Measurements from ENCODE around the gene KCNJ16.

The KCNJ16 gene

DNA sequence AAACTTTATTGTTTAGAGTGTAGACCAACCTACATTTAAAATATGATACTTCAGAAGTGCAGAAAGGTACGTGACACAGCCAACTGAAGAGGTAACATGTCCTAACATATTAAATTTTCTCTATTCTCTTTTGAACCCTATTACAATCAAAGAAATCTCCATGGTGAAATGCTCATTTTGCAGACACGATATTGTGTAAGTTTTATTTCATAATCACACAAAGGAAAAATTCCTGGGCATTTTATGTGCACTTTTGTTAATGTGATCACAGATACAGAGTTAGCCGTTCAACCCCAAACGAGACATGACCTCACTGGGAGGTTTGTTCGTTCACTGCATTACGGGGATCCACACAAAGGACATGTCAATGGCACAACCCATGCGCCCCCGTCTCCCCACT is 21.8 kb downstream of the KCNJ16 start:
- WGBS (ENCODE audit: insufficient coverage, insufficient read length) = no CpG with 5 or more reads among the region's 8 CpGs
- no peaks in the 10 kb centered on the region for H3K36me3 ChIP-seq (ENCODE audit: control insufficient read depth, insufficient read depth, low read length)

DNA sequence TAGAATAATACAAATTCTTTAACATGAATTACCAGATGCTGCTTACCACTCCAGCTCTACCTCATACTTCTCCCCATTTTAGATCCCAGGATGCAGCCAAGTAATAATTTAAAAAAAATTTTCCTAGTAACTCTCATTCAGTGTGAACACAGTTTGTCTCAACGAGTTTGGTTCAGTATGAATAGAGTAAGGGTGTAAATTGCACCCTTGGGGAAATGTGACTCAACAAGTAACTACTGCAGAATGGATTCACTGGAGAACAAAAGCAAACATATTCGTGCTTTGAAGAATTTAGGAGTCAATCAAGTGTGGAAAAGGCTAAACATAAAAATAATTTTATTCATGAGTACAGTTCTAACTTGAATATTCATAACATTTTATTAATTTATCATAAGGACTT is 23.0 kb downstream of the KCNJ16 start:
- DNase-seq (ENCODE audit: low read depth, low spot score) = no peak
- Histone ChIP-seq H3K4me3 (ENCODE audit: low read length) (no peak overlapping the region), H3K27me3 (ENCODE audit: control insufficient read depth, insufficient read depth, low read length) (no peaks in the 10 kb centered on the region), H3K9me3 (ENCODE audit: control insufficient read depth, insufficient read depth, low read length) (no peaks in the 10 kb centered on the region), H3K4me1 (ENCODE audit: control insufficient read depth, insufficient read depth, low read length) (no peaks in the 10 kb centered on the region), H3K36me3 (ENCODE audit: control insufficient read depth, insufficient read depth, low read length) (no peaks in the 10 kb centered on the region), H3K27ac (ENCODE audit: low read length) (no peak overlapping the region)
- no CpG with 5 or more reads among the region's 2 CpGs for WGBS (ENCODE audit: insufficient coverage, insufficient read length)

More for the DNA sequence above, 21.8 kb downstream of the KCNJ16 start:
- no peak overlapping the region for H3K27ac ChIP-seq (ENCODE audit: low read length)
- H3K9me3 ChIP-seq (ENCODE audit: control insufficient read depth, insufficient read depth, low read length) = no peaks in the 10 kb centered on the region
- H3K27me3 ChIP-seq (ENCODE audit: control insufficient read depth, insufficient read depth, low read length) = no peaks in the 10 kb centered on the region
- H3K4me3 ChIP-seq (ENCODE audit: low read length) = no peak overlapping the region
- no peaks in the 10 kb centered on the region for H3K4me1 ChIP-seq (ENCODE audit: control insufficient read depth, insufficient read depth, low read length)
- no peak for DNase-seq (ENCODE audit: low read depth, low spot score)

DNA sequence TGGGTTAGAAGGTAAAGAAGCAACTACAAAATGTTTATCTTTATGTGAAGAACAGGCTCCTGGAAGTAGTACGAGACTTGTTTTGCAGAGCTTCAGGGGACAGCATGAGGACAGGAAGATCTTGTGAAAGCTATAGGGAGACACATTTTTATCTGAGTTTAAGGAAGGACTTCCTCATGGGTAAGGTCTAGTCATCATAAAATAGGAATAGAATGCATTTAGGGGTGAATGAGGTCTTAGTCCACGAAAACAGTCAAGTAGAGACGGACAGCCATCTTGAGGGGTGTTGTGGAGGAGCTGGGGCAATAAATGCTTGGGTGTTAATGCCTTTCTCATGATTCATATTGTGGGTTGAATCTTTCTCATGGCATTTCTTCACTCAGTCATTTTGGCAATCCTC is 24.3 kb downstream of the KCNJ16 start:
- H3K27ac ChIP-seq (ENCODE audit: low read length) = no peak overlapping the region
- DNase-seq (ENCODE audit: low read depth, low spot score) = no peak
- WGBS (ENCODE audit: insufficient coverage, insufficient read length) = no CpG with 5 or more reads among the region's 3 CpGs

DNA sequence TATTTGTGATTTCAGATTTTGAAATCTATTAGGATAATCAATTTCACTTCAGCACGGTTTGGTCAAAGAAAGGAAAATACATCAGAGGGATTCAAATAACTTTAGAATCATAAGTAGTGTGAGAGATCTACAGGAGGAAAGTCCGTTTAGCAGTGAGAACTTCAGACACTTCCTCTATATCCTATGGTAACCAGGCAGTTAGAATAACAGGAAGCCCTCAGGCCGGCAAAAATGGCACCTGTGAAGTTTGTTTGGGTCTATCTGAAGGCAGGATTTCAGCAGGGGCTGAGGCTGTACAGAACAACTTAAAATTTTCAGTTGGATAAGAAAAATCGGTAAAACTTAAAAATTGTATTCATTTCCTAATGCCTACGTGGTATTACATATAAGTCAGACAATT is 24.9 kb downstream of the KCNJ16 start:
- no peak for DNase-seq (ENCODE audit: low read depth, low spot score)
- WGBS (ENCODE audit: insufficient coverage, insufficient read length) = no CpG with 5 or more reads among the region's 5 CpGs
- Histone ChIP-seq H3K27ac (ENCODE audit: low read length) (no peak overlapping the region), H3K36me3 (ENCODE audit: control insufficient read depth, insufficient read depth, low read length) (no peaks in the 10 kb centered on the region), H3K4me1 (ENCODE audit: control insufficient read depth, insufficient read depth, low read length) (no peaks in the 10 kb centered on the region), H3K4me3 (ENCODE audit: low read length) (no peak overlapping the region), H3K27me3 (ENCODE audit: control insufficient read depth, insufficient read depth, low read length) (no peaks in the 10 kb centered on the region), H3K9me3 (ENCODE audit: control insufficient read depth, insufficient read depth, low read length) (no peaks in the 10 kb centered on the region)

More for the DNA sequence above, 24.3 kb downstream of the KCNJ16 start:
- H3K4me3 ChIP-seq (ENCODE audit: low read length) = no peak overlapping the region
- H3K4me1 ChIP-seq (ENCODE audit: control insufficient read depth, insufficient read depth, low read length) = no peaks in the 10 kb centered on the region
- H3K27me3 ChIP-seq (ENCODE audit: control insufficient read depth, insufficient read depth, low read length) = no peaks in the 10 kb centered on the region
- H3K9me3 ChIP-seq (ENCODE audit: control insufficient read depth, insufficient read depth, low read length) = no peaks in the 10 kb centered on the region
- no peaks in the 10 kb centered on the region for H3K36me3 ChIP-seq (ENCODE audit: control insufficient read depth, insufficient read depth, low read length)

- DNase-seq (ENCODE audit: low read depth, low spot score) = no peak
- Histone ChIP-seq H3K27ac (ENCODE audit: low read length) (no peak overlapping the region), H3K27me3 (ENCODE audit: control insufficient read depth, insufficient read depth, low read length) (no peaks in the 10 kb centered on the region), H3K9me3 (ENCODE audit: control insufficient read depth, insufficient read depth, low read length) (no peaks in the 10 kb centered on the region), H3K4me3 (ENCODE audit: low read length) (no peak overlapping the region), H3K4me1 (ENCODE audit: control insufficient read depth, insufficient read depth, low read length) (no peaks in the 10 kb centered on the region), H3K36me3 (ENCODE audit: control insufficient read depth, insufficient read depth, low read length) (no peaks in the 10 kb centered on the region)
- no CpG with 5 or more reads among the region's 1 CpG for WGBS (ENCODE audit: insufficient coverage, insufficient read length)
These were observed 26.0 kb downstream of the KCNJ16 start for GRCh38 chr17:70100983-70101382.

DNA sequence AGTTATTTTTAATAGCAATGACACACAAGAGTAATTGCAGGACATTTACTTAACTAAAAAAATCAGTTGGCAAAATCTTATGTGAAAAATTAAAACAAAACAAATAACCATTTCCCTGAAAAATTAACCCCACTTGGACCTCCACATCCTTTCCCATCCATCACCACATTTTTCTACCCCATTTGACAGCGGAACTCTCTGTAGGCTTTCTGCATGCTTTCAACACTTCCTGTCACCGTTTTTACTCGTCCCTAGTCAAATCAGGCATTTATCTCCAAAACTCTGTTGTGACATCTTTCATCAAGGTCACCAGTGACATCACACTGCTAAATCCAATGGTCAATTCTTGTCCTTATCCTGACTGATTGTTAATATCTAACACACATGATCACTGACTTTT is 27.5 kb downstream of the KCNJ16 start:
- H3K4me1 ChIP-seq (ENCODE audit: control insufficient read depth, insufficient read depth, low read length) = no peaks in the 10 kb centered on the region
- no peak for DNase-seq (ENCODE audit: low read depth, low spot score)
- no CpG with 5 or more reads among the region's 3 CpGs for WGBS (ENCODE audit: insufficient coverage, insufficient read length)
- no peaks in the 10 kb centered on the region for H3K9me3 ChIP-seq (ENCODE audit: control insufficient read depth, insufficient read depth, low read length)
- H3K4me3 ChIP-seq (ENCODE audit: low read length) = no peak overlapping the region
- H3K27me3 ChIP-seq (ENCODE audit: control insufficient read depth, insufficient read depth, low read length) = no peaks in the 10 kb centered on the region
- H3K36me3 ChIP-seq (ENCODE audit: control insufficient read depth, insufficient read depth, low read length) = no peaks in the 10 kb centered on the region
- no peak overlapping the region for H3K27ac ChIP-seq (ENCODE audit: low read length)

- H3K27ac ChIP-seq (ENCODE audit: low read length) = no peak overlapping the region
- H3K9me3 ChIP-seq (ENCODE audit: control insufficient read depth, insufficient read depth, low read length) = no peaks in the 10 kb centered on the region
These were observed 29.9 kb downstream of the KCNJ16 start for GRCh38 chr17:70104791-70105523.

GRCh38 chr17:70105641-70106040 is 30.6 kb downstream of the KCNJ16 start:
- H3K36me3 ChIP-seq (ENCODE audit: control insufficient read depth, insufficient read depth, low read length) = no peaks in the 10 kb centered on the region
- no peak overlapping the region for H3K4me3 ChIP-seq (ENCODE audit: low read length)
- H3K27ac ChIP-seq (ENCODE audit: low read length) = no peak overlapping the region
- no peaks in the 10 kb centered on the region for H3K9me3 ChIP-seq (ENCODE audit: control insufficient read depth, insufficient read depth, low read length)
- DNase-seq (ENCODE audit: low read depth, low spot score) = no peak
- no CpG with 5 or more reads among the region's 3 CpGs for whole genome bisulfite sequencing (ENCODE audit: insufficient coverage, insufficient read length)
- no peaks in the 10 kb centered on the region for H3K4me1 ChIP-seq (ENCODE audit: control insufficient read depth, insufficient read depth, low read length)
- H3K27me3 ChIP-seq (ENCODE audit: control insufficient read depth, insufficient read depth, low read length) = no peaks in the 10 kb centered on the region

More at GRCh38 chr17:70104791-70105523, 29.9 kb downstream of the KCNJ16 start:
- no peak overlapping the region for H3K4me3 ChIP-seq (ENCODE audit: low read length)
- H3K36me3 ChIP-seq (ENCODE audit: control insufficient read depth, insufficient read depth, low read length) = no peaks in the 10 kb centered on the region
- no peaks in the 10 kb centered on the region for H3K27me3 ChIP-seq (ENCODE audit: control insufficient read depth, insufficient read depth, low read length)
- H3K4me1 ChIP-seq (ENCODE audit: control insufficient read depth, insufficient read depth, low read length) = no peaks in the 10 kb centered on the region
- WGBS (ENCODE audit: insufficient coverage, insufficient read length) = no CpG with 5 or more reads among the region's 12 CpGs
- no peak for DNase-seq (ENCODE audit: low read depth, low spot score)

DNA sequence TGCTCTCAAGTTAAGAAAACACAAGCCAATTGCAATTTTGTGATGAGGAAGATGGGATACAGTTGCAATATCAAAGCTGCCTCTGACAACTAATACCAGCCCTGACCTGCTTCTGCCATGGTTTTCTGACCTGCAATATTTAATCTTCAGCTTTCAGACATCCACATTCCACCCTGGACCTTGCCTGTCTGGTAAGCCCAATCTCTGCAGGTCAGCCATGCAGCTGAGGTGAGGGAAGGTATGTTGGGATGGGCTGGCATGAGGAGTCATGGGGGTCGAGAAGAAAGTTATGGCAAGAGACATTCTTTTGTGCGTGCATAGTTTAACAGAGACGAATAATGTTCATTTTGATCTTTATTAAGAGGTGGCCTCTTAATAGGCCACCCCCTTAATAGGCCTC is 31.5 kb downstream of the KCNJ16 start:
- H3K36me3 ChIP-seq (ENCODE audit: control insufficient read depth, insufficient read depth, low read length) = no peaks in the 10 kb centered on the region
- H3K27me3 ChIP-seq (ENCODE audit: control insufficient read depth, insufficient read depth, low read length) = no peaks in the 10 kb centered on the region
- H3K4me1 ChIP-seq (ENCODE audit: control insufficient read depth, insufficient read depth, low read length) = no peaks in the 10 kb centered on the region
- H3K4me3 ChIP-seq (ENCODE audit: low read length) = no peak overlapping the region
- no peak for DNase-seq (ENCODE audit: low read depth, low spot score)
- no CpG with 5 or more reads among the region's 3 CpGs for WGBS (ENCODE audit: insufficient coverage, insufficient read length)
- no peak overlapping the region for H3K27ac ChIP-seq (ENCODE audit: low read length)
- no peaks in the 10 kb centered on the region for H3K9me3 ChIP-seq (ENCODE audit: control insufficient read depth, insufficient read depth, low read length)

GRCh38 chr17:70107441-70107840 is 32.4 kb downstream of the KCNJ16 start:
- H3K4me3 ChIP-seq (ENCODE audit: low read length) = no peak overlapping the region
- H3K4me1 ChIP-seq (ENCODE audit: control insufficient read depth, insufficient read depth, low read length) = no peaks in the 10 kb centered on the region
- H3K27me3 ChIP-seq (ENCODE audit: control insufficient read depth, insufficient read depth, low read length) = no peaks in the 10 kb centered on the region
- H3K9me3 ChIP-seq (ENCODE audit: control insufficient read depth, insufficient read depth, low read length) = no peaks in the 10 kb centered on the region
- no peak overlapping the region for H3K27ac ChIP-seq (ENCODE audit: low read length)
- no peaks in the 10 kb centered on the region for H3K36me3 ChIP-seq (ENCODE audit: control insufficient read depth, insufficient read depth, low read length)
- DNase-seq (ENCODE audit: low read depth, low spot score) = no peak

DNA sequence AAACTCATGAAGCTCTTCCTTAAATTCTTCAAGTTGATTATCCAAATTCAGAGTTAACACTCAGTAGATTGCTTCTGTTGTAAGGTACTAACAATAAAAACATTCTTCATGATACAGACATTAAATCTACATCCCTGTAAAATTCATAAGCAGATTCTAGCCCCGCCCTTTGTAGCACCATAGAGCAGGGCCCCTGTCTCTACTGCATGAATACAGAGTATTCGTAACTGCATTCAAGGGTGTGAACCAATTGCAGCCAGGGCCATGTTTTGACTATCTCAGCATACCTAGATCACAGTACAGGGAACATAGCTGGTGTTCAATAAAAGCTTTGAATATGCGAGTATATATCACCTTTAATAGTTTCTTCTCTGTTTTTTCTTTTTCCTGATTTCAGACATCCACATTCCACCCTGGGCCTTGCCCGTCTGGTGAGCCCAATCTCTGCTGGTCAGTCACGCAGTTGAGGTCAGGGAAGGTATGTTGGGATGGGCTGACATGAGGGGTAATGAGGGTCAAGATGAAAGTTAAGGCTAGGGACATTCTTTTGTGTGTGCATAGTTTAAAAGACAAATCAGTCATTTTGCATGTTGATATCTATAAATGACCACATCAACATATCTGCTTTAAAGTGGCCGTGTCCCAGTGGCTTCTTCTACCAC is 33.0 kb downstream of the KCNJ16 start:
- WGBS (ENCODE audit: insufficient coverage, insufficient read length) = no CpG with 5 or more reads among the region's 6 CpGs
- Histone ChIP-seq H3K27me3 (ENCODE audit: control insufficient read depth, insufficient read depth, low read length) (no peaks in the 10 kb centered on the region), H3K4me1 (ENCODE audit: control insufficient read depth, insufficient read depth, low read length) (no peaks in the 10 kb centered on the region), H3K27ac (ENCODE audit: low read length) (no peak overlapping the region), H3K9me3 (ENCODE audit: control insufficient read depth, insufficient read depth, low read length) (no peaks in the 10 kb centered on the region), H3K4me3 (ENCODE audit: low read length) (no peak overlapping the region), H3K36me3 (ENCODE audit: control insufficient read depth, insufficient read depth, low read length) (no peaks in the 10 kb centered on the region)
- no peak for DNase-seq (ENCODE audit: low read depth, low spot score)

Measured in iPS DF 6.9 (cell line).